Endothelial cell of umbilical vein (primary cell): ENCODE data around the gene MOB1A. TPM values are rescaled to one million over a fixed set of nuclear protein-coding genes. Genes with fewer than 3 reads are reported as not detected.

ENCODE experiments used
- BruUV-seq: library from RNA; stranded (reverse); fragments of 400-500 nt; replicated peaks from 2 replicates; lab custom pipeline; 2021; lab: Mats Ljungman, UMichigan
- CTCF ChIA-PET: fragments of 300-600, 350-600 bp; sonication (Branson Sonifier 250); formaldehyde crosslinking; loops from one replicate; lab custom pipeline; 2021; ENCODE audit warnings: antibody characterized with exemption, inconsistent platforms; lab: Charles Lee
- POLR2A ChIA-PET: fragments of 300-600, 350-600 bp; sonication (Branson Sonifier 250); formaldehyde crosslinking; loops from one replicate; lab custom pipeline; 2021; ENCODE audit warnings: antibody characterized with exemption, inconsistent platforms; lab: Charles Lee
- DNase-seq: peaks from one replicate; pipeline ENCODE4 v3.0.0-alpha.2; 2011; ENCODE audit warnings: low read depth, low spot score
- FAIRE-seq: peaks from 2 replicates; lab custom pipeline; 2011; peaks lifted over from hg19 to GRCh38; lab: Jason Lieb, UNC
- H2AFZ ChIP-seq: 2 replicates; pipeline ENCODE4 v1.6.0; 2012; ENCODE audit warnings: low read depth, low read length, control low read depth, inconsistent platforms
- H3K27ac ChIP-seq: 2 replicates; pipeline ENCODE4 v1.5.1; 2011; ENCODE audit warnings: low read depth, mild to moderate bottlenecking, control low read depth, low read length, moderate library complexity; ENCODE audit not compliant: insufficient read depth
- H3K27me3 ChIP-seq, 2 experiments: 2 replicates each; pipeline versions ENCODE4 v1.6.0 to v1.6.1; 2011; ENCODE audit warnings: low read length in 2 of 2, mixed read lengths in 1 of 2; ENCODE audit not compliant: control insufficient read depth in 2 of 2, insufficient read depth in 2 of 2
- H3K36me3 ChIP-seq, 2 experiments: 2 replicates in 1 of 2; 3 replicates in 1 of 2; pipeline ENCODE4 v1.5.1; 2011; ENCODE audit warnings: low read length in 2 of 2, mild to moderate bottlenecking in 1 of 2, moderate library complexity in 1 of 2; ENCODE audit not compliant: control insufficient read depth in 2 of 2, insufficient read depth in 2 of 2; ENCODE audit errors: extremely low read depth in 1 of 2
- H3K4me1 ChIP-seq: 3 replicates; pipeline ENCODE4 v1.5.1; 2011; ENCODE audit warnings: mild to moderate bottlenecking, low read length; ENCODE audit not compliant: control insufficient read depth, insufficient read depth; ENCODE audit errors: extremely low read depth
- H3K4me2 ChIP-seq: 2 replicates; pipeline ENCODE4 v1.6.1; 2011; ENCODE audit warnings: low read length, control low read depth, mixed read lengths; ENCODE audit not compliant: insufficient read depth
- H3K4me3 ChIP-seq, 3 experiments: fragments of 200-600 bp in 1 of 3; sonication (generic), shearing (Covaris generic) in 1 of 3; replicated peaks in 1 of 3; 2 replicates each; pipeline ENCODE4 v1.5.1; 2011 to 2016; ENCODE audit warnings: control low read depth in 3 of 3, low read length in 3 of 3, mild to moderate bottlenecking in 2 of 3, inconsistent platforms in 1 of 3, low read depth in 1 of 3, moderate library complexity in 1 of 3; ENCODE audit not compliant: insufficient read depth in 1 of 3
- H3K79me2 ChIP-seq: 2 replicates; pipeline ENCODE4 v1.6.0; 2012; ENCODE audit warnings: low read length, inconsistent platforms; ENCODE audit not compliant: control insufficient read depth, insufficient read depth
- H3K9ac ChIP-seq: replicated peaks from 2 replicates; pipeline ENCODE3; 2011; ENCODE audit warnings: low read length, control low read depth; ENCODE audit not compliant: insufficient read depth; ENCODE audit errors: extremely low read depth
- H3K9me1 ChIP-seq: replicated peaks from 3 replicates; pipeline ENCODE4 v1.6.0; 2011; ENCODE audit warnings: mild to moderate bottlenecking, low read length; ENCODE audit not compliant: control insufficient read depth, insufficient read depth; ENCODE audit errors: extremely low read depth
- H3K9me3 ChIP-seq: replicated peaks from 2 replicates; pipeline ENCODE4 v1.5.1; 2012; ENCODE audit warnings: low read length, inconsistent platforms; ENCODE audit not compliant: control insufficient read depth, insufficient read depth
- H4K20me1 ChIP-seq: replicated peaks from 2 replicates; pipeline ENCODE3; 2011; ENCODE audit warnings: mild to moderate bottlenecking, low read length; ENCODE audit not compliant: control insufficient read depth, insufficient read depth; ENCODE audit errors: extremely low read depth
- CTCF ChIP-seq, 2 donors: IDR thresholded peaks; 1 replicate in 1 of 2; 2 replicates in 1 of 2; pipeline ENCODE4 v1.5.1; 2011; ENCODE audit warnings: low read length in 2 of 2, mild to moderate bottlenecking in 2 of 2, moderate library complexity in 2 of 2, control low read depth in 1 of 2, inconsistent platforms in 1 of 2, low read depth in 1 of 2; ENCODE audit not compliant: insufficient read depth in 1 of 2; ENCODE audit errors: extremely low read depth in 1 of 2
- EZH2 ChIP-seq: IDR thresholded peaks from 2 replicates; pipeline ENCODE4 v1.6.1; 2012; ENCODE audit warnings: borderline replicate concordance, low read depth, mild to moderate bottlenecking, moderate library complexity, low read length, inconsistent platforms; ENCODE audit not compliant: severe bottlenecking
- FOS ChIP-seq: IDR thresholded peaks from 2 replicates; pipeline ENCODE4 v1.6.1; 2011; ENCODE audit warnings: mild to moderate bottlenecking, low read length, moderate library complexity, borderline replicate concordance; ENCODE audit not compliant: insufficient read depth
- GATA2 ChIP-seq: IDR thresholded peaks from 2 replicates; pipeline ENCODE4 v1.7.0; 2011; ENCODE audit warnings: low read depth, mild to moderate bottlenecking, moderate library complexity, mixed read lengths, low read length; ENCODE audit not compliant: insufficient read length, insufficient read depth
- JUN ChIP-seq: IDR thresholded peaks from 2 replicates; pipeline ENCODE4 v1.6.1; 2011; ENCODE audit warnings: borderline replicate concordance, low read depth; ENCODE audit not compliant: insufficient read length, insufficient read depth
- MAX ChIP-seq: IDR thresholded peaks from 2 replicates; pipeline ENCODE4 v1.6.1; 2011; ENCODE audit not compliant: insufficient read depth, insufficient read length
- MYC ChIP-seq: IDR thresholded peaks from one replicate; pipeline ENCODE4 v1.6.1; 2011; ENCODE audit warnings: mild to moderate bottlenecking, low read depth, low read length
- POLR2A ChIP-seq: IDR thresholded peaks from 2 replicates; pipeline ENCODE4 v1.6.1; 2012; ENCODE audit warnings: low read depth, mild to moderate bottlenecking, control low read depth, low read length
- POLR2AphosphoS5 ChIP-seq: IDR thresholded peaks from 2 replicates; pipeline ENCODE4 v1.6.1; 2012; ENCODE audit warnings: low read depth, mild to moderate bottlenecking, control low read depth, low read length, moderate library complexity; ENCODE audit not compliant: insufficient read depth
- dilution Hi-C: fragments of 300-500 bp; cut with MboI; formaldehyde crosslinking; loops from one replicate; pipeline ENCODE4 v1.15.0; 2019; ENCODE audit warnings: low sequenced_read_pairs; ENCODE audit not compliant: extremely low pct_ligation_motif_present
- intact Hi-C: fragments of 100-400 bp; cut with micrococcal nuclease; formaldehyde crosslinking; loops from one replicate; pipeline ENCODE4 v1.10.0; 2022
- polyA plus RNA-seq, 4 experiments: library from polyadenylated mRNA; depleted of rRNA in 3 of 4; stranded (reverse) in 3 of 4; unstranded in 1 of 4; fragments of >200 nt; gene quantifications; 2 replicates each; pipeline versions ENCODE4 v1.2.1 to v1.2.3, GENCODE V29; 2011 to 2012; ENCODE audit warnings: missing spikeins in 1 of 4
- total RNA-seq: library from RNA; stranded (reverse); gene quantifications from 2 replicates; pipeline ENCODE4 v1.2.3, GENCODE V29; 2021

The MOB1A gene
- total and polyA plus RNA-seq, 2 donors (not counting 3 experiments of a cell fraction or from before 2014, with no cell fraction given): 25.3 to 112 TPM

- H2AFZ ChIP-seq: no peak overlapping the region
- H3K4me3 ChIP-seq: no peak overlapping the region
- no peaks in the 10 kb centered on the region for H3K9me1 ChIP-seq
- H3K9ac ChIP-seq: no peak overlapping the region
- no peak for DNase-seq
- H3K4me1 ChIP-seq: peaks cover 9% of the 10 kb centered on the region
- ChIA-PET CTCF (interaction anchor here (0.7 kb wide), 1 partner anchor 11 kb away, joined by 3 read pairs; no protein-coding TSS in a partner anchor), POLR2A (no interaction called here)
- no TSS peak for BruUV-seq
- dilution Hi-C loops (no loop called here), intact Hi-C loops (no loop called here)
- H3K9me3 ChIP-seq: no peaks in the 10 kb centered on the region
- no peaks in the 10 kb centered on the region for H3K27me3 ChIP-seq
- no peak for FAIRE-seq
- TF ChIP-seq FOS (no peak), POLR2AphosphoS5 (no peak), MAX (no peak), CTCF (IDR thresholded peaks at IDR 0.05; ENCODE audit: extremely low read depth in 1 of 2, insufficient read depth in 1 of 2, low read depth in 1 of 2, low read length in 2 of 2) (no peak), EZH2 (no peak), MYC (no peak), GATA2 (no peak), POLR2A (no peak), JUN (no peak)
- H3K36me3 ChIP-seq: peaks cover 6 to 9% of the 10 kb centered on the region in 2 experiments
- peaks cover 66% of the 10 kb centered on the region for H3K79me2 ChIP-seq
- no peak overlapping the region for H3K4me2 ChIP-seq
- no peak overlapping the region for H3K27ac ChIP-seq
- H4K20me1 ChIP-seq: peaks cover 5% of the 10 kb centered on the region
Measured at GRCh38 chr2:74174909-74175308, 3.8 kb downstream of the MOB1A start.
